HEK293 (cell line): ENCODE data around the gene MARCHF10.

Source experiments
- CTCF ChIA-PET: fragments of 350-600 bp; formaldehyde crosslinking; extraction: SDS; loops from one replicate; lab custom pipeline; 2021; ENCODE audit warnings: antibody characterized with exemption; lab: Yijun Ruan, JAX
- POLR2A ChIA-PET: fragments of 300-600 bp; formaldehyde crosslinking; extraction: SDS; loops from one replicate; lab custom pipeline; 2020; ENCODE audit warnings: antibody characterized with exemption, inconsistent platforms; lab: Yijun Ruan, JAX
- H3K27ac ChIP-seq: fragments of 200-500 bp; sonication (Bioruptor generic); 2 replicates; pipeline ENCODE4 v1.5.1; 2014; ENCODE audit warnings: low read depth, low read length, control low read depth, inconsistent platforms; ENCODE audit errors: extremely low read depth
- H3K36me3 ChIP-seq, 2 experiments: fragments of 200-500 bp in 1 of 2; sonication (Bioruptor generic) in 1 of 2; 1 replicate in 1 of 2; 2 replicates in 1 of 2; pipeline ENCODE4 v1.5.1; 2014 to 2017; ENCODE audit warnings: inconsistent platforms in 2 of 2, low read length in 2 of 2; ENCODE audit not compliant: control insufficient read depth in 2 of 2, insufficient read depth in 1 of 2
- H3K4me1 ChIP-seq: fragments of 200-500 bp; sonication (Bioruptor generic); 2 replicates; pipeline ENCODE4 v1.5.1; 2014; ENCODE audit warnings: mild to moderate bottlenecking, low read length, inconsistent platforms; ENCODE audit not compliant: control insufficient read depth, insufficient read depth
- H3K4me3 ChIP-seq: 2 replicates; pipeline ENCODE4 v1.5.1; 2011; ENCODE audit warnings: low read depth, mild to moderate bottlenecking, control low read depth, low read length, moderate library complexity
- H3K9me3 ChIP-seq: fragments of 200-500 bp; sonication (Bioruptor generic); 2 replicates; pipeline ENCODE4 v1.5.1; 2014; ENCODE audit warnings: low read depth, low read length, inconsistent platforms; ENCODE audit not compliant: control insufficient read depth, insufficient read depth
- BCL11A ChIP-seq: fragments of 450-650 bp; formaldehyde crosslinking; IDR thresholded peaks from 2 replicates; pipeline ENCODE4 v1.5.1; 2016; ENCODE audit warnings: low read depth, missing biosample characterization, missing genetic modification characterization
- GLI4 ChIP-seq: fragments of 450-650 bp; formaldehyde crosslinking; IDR thresholded peaks from 2 replicates; pipeline ENCODE4 v1.5.1; 2016; ENCODE audit warnings: missing biosample characterization, missing genetic modification characterization
- PRDM1 ChIP-seq: fragments of 450-650 bp; formaldehyde crosslinking; IDR thresholded peaks from 2 replicates; pipeline ENCODE4; 2016; ENCODE audit warnings: missing biosample characterization, missing genetic modification characterization
- SETDB1 ChIP-seq: IDR thresholded peaks from one replicate; pipeline ENCODE4 v1.6.1; 2017; ENCODE audit warnings: mild to moderate bottlenecking, low read length, moderate library complexity, mixed read lengths; ENCODE audit not compliant: insufficient read length
- ZBTB17 ChIP-seq: fragments of 450-650 bp; formaldehyde crosslinking; IDR thresholded peaks from 2 replicates; pipeline ENCODE4 v1.5.1; 2016; ENCODE audit warnings: missing biosample characterization, missing genetic modification characterization
- ZBTB21 ChIP-seq: fragments of 450-650 bp; formaldehyde crosslinking; IDR thresholded peaks from 2 replicates; pipeline ENCODE4 v1.5.1; 2017; ENCODE audit warnings: missing biosample characterization, missing genetic modification characterization
- ZEB2 ChIP-seq: fragments of 450-650 bp; formaldehyde crosslinking; IDR thresholded peaks from 2 replicates; pipeline ENCODE4 v1.5.1; 2016; ENCODE audit warnings: missing biosample characterization, missing genetic modification characterization
- ZNF112 ChIP-seq: fragments of 450-650 bp; formaldehyde crosslinking; IDR thresholded peaks from 2 replicates; pipeline ENCODE4 v1.5.0; 2017; ENCODE audit warnings: missing biosample characterization, missing genetic modification characterization
- ZNF175 ChIP-seq: fragments of 450-650 bp; formaldehyde crosslinking; IDR thresholded peaks from 2 replicates; pipeline ENCODE4 v1.5.1; 2016; ENCODE audit warnings: missing biosample characterization, missing genetic modification characterization
- ZNF2 ChIP-seq: fragments of 450-650 bp; formaldehyde crosslinking; IDR thresholded peaks from 2 replicates; pipeline ENCODE4 v1.5.1; 2016; ENCODE audit warnings: missing biosample characterization, missing genetic modification characterization
- ZNF214 ChIP-seq: fragments of 450-650 bp; formaldehyde crosslinking; IDR thresholded peaks from 2 replicates; pipeline ENCODE4 v1.5.1; 2017; ENCODE audit warnings: missing biosample characterization, mild to moderate bottlenecking, missing genetic modification characterization, borderline replicate concordance
- ZNF221 ChIP-seq: fragments of 450-650 bp; formaldehyde crosslinking; IDR thresholded peaks from 2 replicates; pipeline ENCODE4 v1.5.1; 2017; ENCODE audit warnings: missing biosample characterization, missing genetic modification characterization, borderline replicate concordance
- ZNF354C ChIP-seq: fragments of 450-650 bp; formaldehyde crosslinking; IDR thresholded peaks from 2 replicates; pipeline ENCODE4 v1.5.1; 2016; ENCODE audit warnings: missing biosample characterization, missing genetic modification characterization, low read depth, borderline replicate concordance
- ZNF366 ChIP-seq: fragments of 450-650 bp; formaldehyde crosslinking; conservative IDR thresholded peaks from 2 replicates; pipeline ENCODE4 v1.5.1; 2016; ENCODE audit warnings: missing biosample characterization, missing genetic modification characterization
- ZNF391 ChIP-seq: fragments of 450-650 bp; formaldehyde crosslinking; IDR thresholded peaks from 2 replicates; pipeline ENCODE4 v1.5.1; 2016; ENCODE audit warnings: low read depth, missing biosample characterization, missing genetic modification characterization, borderline replicate concordance
- ZNF501 ChIP-seq: fragments of 450-650 bp; formaldehyde crosslinking; IDR thresholded peaks from 2 replicates; pipeline ENCODE4 v1.5.1; 2016; ENCODE audit warnings: missing biosample characterization, missing genetic modification characterization
- ZNF510 ChIP-seq: fragments of 450-650 bp; formaldehyde crosslinking; IDR thresholded peaks from 2 replicates; pipeline ENCODE4 v1.5.1; 2018; ENCODE audit warnings: mild to moderate bottlenecking, missing genetic modification characterization, missing biosample characterization; ENCODE audit not compliant: insufficient replicate concordance
- ZNF558 ChIP-seq: fragments of 450-650 bp; formaldehyde crosslinking; IDR thresholded peaks from 2 replicates; pipeline ENCODE4 v1.5.1; 2016; ENCODE audit warnings: missing biosample characterization, missing genetic modification characterization
- ZNF645 ChIP-seq: fragments of 450-650 bp; formaldehyde crosslinking; IDR thresholded peaks from 2 replicates; pipeline ENCODE4; 2016; ENCODE audit warnings: missing biosample characterization, missing genetic modification characterization
- ZNF654 ChIP-seq: fragments of 450-650 bp; formaldehyde crosslinking; IDR thresholded peaks from 2 replicates; pipeline ENCODE4 v1.5.1; 2016; ENCODE audit warnings: low read depth, missing biosample characterization, missing genetic modification characterization
- ZNF660 ChIP-seq: fragments of 450-650 bp; IDR thresholded peaks from 2 replicates; pipeline ENCODE4 v1.5.1; 2018; ENCODE audit warnings: missing biosample characterization, mild to moderate bottlenecking, missing genetic modification characterization
- ZNF704 ChIP-seq: fragments of 450-650 bp; formaldehyde crosslinking; IDR thresholded peaks from 2 replicates; pipeline ENCODE4 v1.5.1; 2016; ENCODE audit warnings: missing biosample characterization, missing genetic modification characterization
- ZNF76 ChIP-seq: fragments of 450-650 bp; formaldehyde crosslinking; IDR thresholded peaks from 2 replicates; pipeline ENCODE4; 2016; ENCODE audit warnings: low read depth, missing biosample characterization, missing genetic modification characterization, borderline replicate concordance
- ZNF791 ChIP-seq: fragments of 450-650 bp; formaldehyde crosslinking; IDR thresholded peaks from 2 replicates; pipeline ENCODE4 v1.5.1; 2016; ENCODE audit warnings: missing biosample characterization, missing genetic modification characterization
- ZSCAN23 ChIP-seq: fragments of 450-650 bp; formaldehyde crosslinking; IDR thresholded peaks from 2 replicates; pipeline ENCODE4 v1.5.1; 2016; ENCODE audit warnings: missing biosample characterization, missing genetic modification characterization
- TF ChIP-seq, protein P1 (sequence below): fragments of 450-650 bp; formaldehyde crosslinking; IDR thresholded peaks from 2 replicates; pipeline ENCODE4 v1.5.1; 2016; ENCODE audit warnings: missing biosample characterization, missing genetic modification characterization
- TF ChIP-seq, protein P2 (sequence below): fragments of 450-650 bp; IDR thresholded peaks from 2 replicates; pipeline ENCODE4 v1.5.1; 2018; ENCODE audit warnings: missing biosample characterization, mild to moderate bottlenecking, missing genetic modification characterization

MARCHF10 gene

DNA sequence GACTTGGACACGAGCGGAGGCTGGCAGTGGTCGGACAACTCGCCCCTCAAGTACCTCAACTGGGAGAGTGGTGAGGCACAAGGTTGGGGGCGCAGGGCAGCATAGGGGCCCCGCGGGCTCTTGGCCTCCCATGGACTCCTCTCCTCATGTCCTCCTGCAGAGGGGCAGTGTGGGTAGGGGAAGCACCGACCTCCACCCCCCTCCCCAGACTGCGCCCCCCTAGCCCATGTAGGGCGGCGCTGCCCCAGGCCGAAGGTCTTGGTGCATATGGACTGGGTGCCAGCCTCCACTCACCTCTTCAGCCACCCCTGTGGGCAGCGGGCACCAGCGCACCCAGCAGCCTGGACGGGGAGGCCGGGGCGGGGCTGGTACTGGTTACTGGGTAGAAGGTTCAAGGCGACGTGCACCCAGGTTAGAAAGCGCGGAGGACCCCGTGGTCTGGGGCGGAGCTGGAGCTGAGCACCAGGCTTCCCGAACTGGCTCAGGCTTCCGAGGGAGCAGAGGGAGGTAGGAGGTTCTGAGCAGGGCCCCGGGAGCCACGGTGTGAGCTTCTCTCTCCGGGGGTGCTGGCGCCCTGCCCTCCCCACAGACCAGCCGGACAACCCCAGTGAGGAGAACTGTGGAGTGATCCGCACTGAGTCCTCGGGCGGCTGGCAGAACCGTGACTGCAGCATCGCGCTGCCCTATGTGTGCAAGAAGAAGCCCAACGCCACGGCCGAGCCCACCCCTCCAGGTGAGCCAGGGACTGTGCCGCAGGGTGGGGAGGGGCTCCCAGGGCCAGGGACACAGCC, 141.1 kb downstream of the MARCHF10 start:
- Histone ChIP-seq H3K9me3 (no peaks in the 10 kb centered on the region), H3K4me1 (no peaks in the 10 kb centered on the region), H3K36me3 (peaks cover 4 to 40% of the 10 kb centered on the region in 2 experiments; a peak in 2 of 3 replicates), H3K27ac (no peak overlapping the region), H3K4me3 (no peak overlapping the region)
- POLR2A ChIA-PET: no interaction called here
- no peak for TF ChIP-seq ZNF391 (tag by site-specific recombination)
- no peak for TF ChIP-seq BCL11A (tag by site-specific recombination)
- TF ChIP-seq ZNF654: no peak
- TF ChIP-seq, protein P1, sequence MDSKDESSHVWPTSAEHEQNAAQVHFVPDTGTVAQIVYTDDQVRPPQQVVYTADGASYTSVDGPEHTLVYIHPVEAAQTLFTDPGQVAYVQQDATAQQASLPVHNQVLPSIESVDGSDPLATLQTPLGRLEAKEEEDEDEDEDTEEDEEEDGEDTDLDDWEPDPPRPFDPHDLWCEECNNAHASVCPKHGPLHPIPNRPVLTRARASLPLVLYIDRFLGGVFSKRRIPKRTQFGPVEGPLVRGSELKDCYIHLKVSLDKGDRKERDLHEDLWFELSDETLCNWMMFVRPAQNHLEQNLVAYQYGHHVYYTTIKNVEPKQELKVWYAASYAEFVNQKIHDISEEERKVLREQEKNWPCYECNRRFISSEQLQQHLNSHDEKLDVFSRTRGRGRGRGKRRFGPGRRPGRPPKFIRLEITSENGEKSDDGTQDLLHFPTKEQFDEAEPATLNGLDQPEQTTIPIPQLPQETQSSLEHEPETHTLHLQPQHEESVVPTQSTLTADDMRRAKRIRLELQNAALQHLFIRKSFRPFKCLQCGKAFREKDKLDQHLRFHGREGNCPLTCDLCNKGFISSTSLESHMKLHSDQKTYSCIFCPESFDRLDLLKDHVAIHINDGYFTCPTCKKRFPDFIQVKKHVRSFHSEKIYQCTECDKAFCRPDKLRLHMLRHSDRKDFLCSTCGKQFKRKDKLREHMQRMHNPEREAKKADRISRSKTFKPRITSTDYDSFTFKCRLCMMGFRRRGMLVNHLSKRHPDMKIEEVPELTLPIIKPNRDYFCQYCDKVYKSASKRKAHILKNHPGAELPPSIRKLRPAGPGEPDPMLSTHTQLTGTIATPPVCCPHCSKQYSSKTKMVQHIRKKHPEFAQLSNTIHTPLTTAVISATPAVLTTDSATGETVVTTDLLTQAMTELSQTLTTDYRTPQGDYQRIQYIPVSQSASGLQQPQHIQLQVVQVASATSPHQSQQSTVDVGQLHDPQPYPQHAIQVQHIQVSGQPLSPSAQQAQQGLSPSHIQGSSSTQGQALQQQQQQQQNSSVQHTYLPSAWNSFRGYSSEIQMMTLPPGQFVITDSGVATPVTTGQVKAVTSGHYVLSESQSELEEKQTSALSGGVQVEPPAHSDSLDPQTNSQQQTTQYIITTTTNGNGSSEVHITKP: no peak
- TF ChIP-seq, protein P2, sequence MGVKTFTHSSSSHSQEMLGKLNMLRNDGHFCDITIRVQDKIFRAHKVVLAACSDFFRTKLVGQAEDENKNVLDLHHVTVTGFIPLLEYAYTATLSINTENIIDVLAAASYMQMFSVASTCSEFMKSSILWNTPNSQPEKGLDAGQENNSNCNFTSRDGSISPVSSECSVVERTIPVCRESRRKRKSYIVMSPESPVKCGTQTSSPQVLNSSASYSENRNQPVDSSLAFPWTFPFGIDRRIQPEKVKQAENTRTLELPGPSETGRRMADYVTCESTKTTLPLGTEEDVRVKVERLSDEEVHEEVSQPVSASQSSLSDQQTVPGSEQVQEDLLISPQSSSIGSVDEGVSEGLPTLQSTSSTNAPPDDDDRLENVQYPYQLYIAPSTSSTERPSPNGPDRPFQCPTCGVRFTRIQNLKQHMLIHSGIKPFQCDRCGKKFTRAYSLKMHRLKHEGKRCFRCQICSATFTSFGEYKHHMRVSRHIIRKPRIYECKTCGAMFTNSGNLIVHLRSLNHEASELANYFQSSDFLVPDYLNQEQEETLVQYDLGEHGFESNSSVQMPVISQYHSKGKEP (tag by site-specific recombination): no peak
- TF ChIP-seq SETDB1: no peak
- TF ChIP-seq ZNF558 (tag by site-specific recombination): no peak
- TF ChIP-seq ZNF2 (tag by site-specific recombination): no peak
- no peak for TF ChIP-seq ZNF214 (tag by site-specific recombination)
- no peak for TF ChIP-seq GLI4 (tag by site-specific recombination)
- CTCF ChIA-PET: no interaction called here

- TF ChIP-seq ZNF366: no peak
- TF ChIP-seq ZBTB17 (tag by site-specific recombination): no peak
- TF ChIP-seq ZNF354C: no peak
- TF ChIP-seq ZSCAN23 (tag by site-specific recombination): no peak
- TF ChIP-seq ZBTB21 (tag by site-specific recombination): no peak
- TF ChIP-seq ZNF791 (tag by site-specific recombination): no peak
- TF ChIP-seq ZNF510: no peak
- TF ChIP-seq ZNF660: no peak
- TF ChIP-seq PRDM1 (tag by site-specific recombination): no peak
- TF ChIP-seq ZNF112 (tag by site-specific recombination): no peak
- no peak for TF ChIP-seq ZNF76 (tag by site-specific recombination)
- no peak for TF ChIP-seq ZNF501
- TF ChIP-seq ZNF175 (tag by site-specific recombination): no peak
- no peak for TF ChIP-seq ZNF704 (tag by site-specific recombination)
- no peak for TF ChIP-seq ZEB2 (tag by site-specific recombination)
- TF ChIP-seq ZNF221: no peak
- no peak for TF ChIP-seq ZNF645 (tag by site-specific recombination)
- ChIA-PET POLR2A (interaction anchor here (0.7 kb wide), 1 partner anchor 15 kb away, joined by 6 read pairs; no protein-coding TSS in a partner anchor), CTCF (no interaction called here)
- Histone ChIP-seq H3K4me1 (no peaks in the 10 kb centered on the region), H3K4me3 (no peak overlapping the region), H3K27ac (no peak overlapping the region), H3K36me3 (peaks cover 4 to 32% of the 10 kb centered on the region in 2 experiments; a peak in 2 of 3 replicates), H3K9me3 (no peaks in the 10 kb centered on the region)
Measured at GRCh38 chr17:62666061-62666800, 141.9 kb downstream of the MARCHF10 start.
